Prostate gland (tissue), 2 donors: Measurements from ENCODE around the gene SUMO3. TPM values are rescaled to one million over a fixed set of nuclear protein-coding genes. Genes with fewer than 3 reads are reported as not detected.

Experiments used
- DNase-seq: peaks from one replicate; pipeline ENCODE4 v3.0.0-alpha.2; 2019; ENCODE audit warnings: low spot score
- H3K27ac ChIP-seq, 2 donors: fragments of 200-600 bp; sonication (generic); 2 replicates each; pipeline ENCODE4 v1.5.1; 2017 to 2019
- H3K27me3 ChIP-seq: fragments of 200-600 bp; sonication (generic); replicated peaks from 2 replicates; pipeline ENCODE4 v1.5.1; 2019; ENCODE audit not compliant: insufficient read depth
- H3K36me3 ChIP-seq, 2 donors: fragments of 200-600 bp; sonication (generic); 1 replicate in 1 of 2; 2 replicates in 1 of 2; pipeline versions ENCODE4 v1.5.1 to v1.8.1; 2017 to 2019
- H3K4me1 ChIP-seq: fragments of 200-600 bp; sonication (generic); replicated peaks from 2 replicates; pipeline ENCODE4 v1.5.1; 2019
- H3K4me3 ChIP-seq, 2 donors: fragments of 200-600 bp; sonication (generic); 2 replicates each; pipeline ENCODE4 v1.5.1; 2017 to 2019
- H3K9me3 ChIP-seq: fragments of 200-600 bp; sonication (generic); 2 replicates; pipeline ENCODE4 v1.5.1; 2017
- CTCF ChIP-seq, 4 experiments: fragments of 200-600 bp in 2 of 4; fragments of 450-650 bp in 2 of 4; sonication (generic) in 2 of 4; IDR thresholded peaks; 1 replicate in 3 of 4; 2 replicates in 1 of 4; pipeline ENCODE4 v1.5.1; 2016 to 2019; ENCODE audit warnings: antibody characterized with exemption in 4 of 4, mild to moderate bottlenecking in 2 of 4, moderate library complexity in 2 of 4
- POLR2A ChIP-seq: fragments of 450-650 bp; IDR thresholded peaks from one replicate; pipeline ENCODE4 v1.6.1; 2016; ENCODE audit warnings: antibody characterized with exemption, mild to moderate bottlenecking
- POLR2AphosphoS5 ChIP-seq: sonication (generic); formaldehyde crosslinking; IDR thresholded peaks from one replicate; pipeline ENCODE4 v1.6.1; 2017; ENCODE audit warnings: antibody characterized with exemption
- WGBS: methylation state at CpG from one replicate; pipeline ENCODE4 v1.1.5; 2018; 5-methylcytosine and 5-hydroxymethylcytosine counted together
- intact Hi-C: fragments of 100-400 bp; cut with DNase I; formaldehyde crosslinking; loops from one replicate; pipeline ENCODE4 v1.14.2; 2022
- total RNA-seq, 2 donors: library from RNA; depleted of rRNA; stranded (reverse); fragments of >200 nt; gene quantifications; one replicate each; pipeline ENCODE4 v1.1.0, GENCODE V29; 2016

SUMO3 gene
- total RNA-seq, 2 donors from 2014 or later = 78.3 to 92.2 TPM

- Histone ChIP-seq H3K9me3 (no peaks in the 10 kb centered on the region), H3K27me3 (no peaks in the 10 kb centered on the region), H3K36me3 (no peaks in the 10 kb centered on the region), H3K4me1 (no peaks in the 10 kb centered on the region), H3K27ac (no peak overlapping the region), H3K4me3 (no peak overlapping the region)
- no peak for TF ChIP-seq POLR2AphosphoS5
- no peak for TF ChIP-seq POLR2A
- TF ChIP-seq CTCF (IDR thresholded peaks at IDR 0.05) = no peak
- intact Hi-C loops = no loop called here
- DNase-seq = no peak
- 92% methylated on average over 6 of the region's 6 CpGs for WGBS
These were observed 38.9 kb downstream of the SUMO3 start for GRCh38 chr21:44778983-44779382.

- intact Hi-C loops = no loop called here
- H3K9me3 ChIP-seq = no peaks in the 10 kb centered on the region
- H3K4me1 ChIP-seq = no peaks in the 10 kb centered on the region
- 82% methylated on average over 8 of the region's 8 CpGs for WGBS
- H3K36me3 ChIP-seq = no peaks in the 10 kb centered on the region
- no peak overlapping the region for H3K4me3 ChIP-seq
- no peak overlapping the region for H3K27ac ChIP-seq
- TF ChIP-seq POLR2AphosphoS5 (no peak), POLR2A (no peak), CTCF (IDR thresholded peaks at IDR 0.05) (no peak)
- DNase-seq = no peak
- no peaks in the 10 kb centered on the region for H3K27me3 ChIP-seq
These were observed 39.4 kb downstream of the SUMO3 start for GRCh38 chr21:44778499-44778911.

- no peak for DNase-seq
- 92% methylated on average over 5 of the region's 5 CpGs for WGBS
- intact Hi-C loops = no loop called here
- no peak overlapping the region for H3K27ac ChIP-seq
- H3K27me3 ChIP-seq = no peaks in the 10 kb centered on the region
- H3K9me3 ChIP-seq = no peaks in the 10 kb centered on the region
- no peak for TF ChIP-seq POLR2A
- TF ChIP-seq CTCF (IDR thresholded peaks at IDR 0.05) = no peak
- no peak for TF ChIP-seq POLR2AphosphoS5
- H3K36me3 ChIP-seq = no peaks in the 10 kb centered on the region
- no peaks in the 10 kb centered on the region for H3K4me1 ChIP-seq
- no peak overlapping the region for H3K4me3 ChIP-seq
These were observed 39.8 kb downstream of the SUMO3 start for GRCh38 chr21:44778094-44778493.

- no peaks in the 10 kb centered on the region for H3K9me3 ChIP-seq
- 90% methylated on average over 8 of the region's 8 CpGs for WGBS
- no peak for DNase-seq
- H3K4me3 ChIP-seq = no peak overlapping the region
- no peaks in the 10 kb centered on the region for H3K4me1 ChIP-seq
- no peak for TF ChIP-seq POLR2A
- no peak for TF ChIP-seq CTCF (IDR thresholded peaks at IDR 0.05)
- no peak for TF ChIP-seq POLR2AphosphoS5
- H3K27me3 ChIP-seq = no peaks in the 10 kb centered on the region
- H3K36me3 ChIP-seq = peaks cover 0 to 12% of the 10 kb centered on the region in 2 donors
- intact Hi-C loops = no loop called here
- no peak overlapping the region for H3K27ac ChIP-seq
These were observed 42.9 kb downstream of the SUMO3 start for GRCh38 chr21:44774972-44775371.

GRCh38 chr21:44773291-44773932 lies 44.5 kb downstream of the SUMO3 start:
- Histone ChIP-seq H3K9me3 (no peaks in the 10 kb centered on the region), H3K27me3 (no peaks in the 10 kb centered on the region), H3K27ac (no peak overlapping the region), H3K4me1 (no peaks in the 10 kb centered on the region), H3K4me3 (no peak overlapping the region), H3K36me3 (peaks cover 0 to 12% of the 10 kb centered on the region in 2 donors)
- intact Hi-C loops = no loop called here
- DNase-seq = peak; percentile 61
- WGBS = 54% methylated on average over 20 of the region's 20 CpGs
- peak; percentile 39 for TF ChIP-seq POLR2AphosphoS5
- no peak for TF ChIP-seq POLR2A
